GM12875 (cell line): ENCODE data around the gene YTHDF2.

Experiments used
- H3K4me3 ChIP-seq: one replicate; pipeline ENCODE4 v1.5.1; 2011; ENCODE audit warnings: low read depth, low read length, control low read depth
- TF ChIP-seq, protein P1 (sequence below): IDR thresholded peaks from 2 replicates; pipeline ENCODE4 v1.5.1; 2011; ENCODE audit warnings: low read depth, mild to moderate bottlenecking, control low read depth, inconsistent platforms, low read length, moderate library complexity, borderline replicate concordance; ENCODE audit not compliant: insufficient read depth

Gene YTHDF2

GRCh38 chr1:28803662-28804061, 66.9 kb downstream of the YTHDF2 start:
- TF ChIP-seq, protein P1, sequence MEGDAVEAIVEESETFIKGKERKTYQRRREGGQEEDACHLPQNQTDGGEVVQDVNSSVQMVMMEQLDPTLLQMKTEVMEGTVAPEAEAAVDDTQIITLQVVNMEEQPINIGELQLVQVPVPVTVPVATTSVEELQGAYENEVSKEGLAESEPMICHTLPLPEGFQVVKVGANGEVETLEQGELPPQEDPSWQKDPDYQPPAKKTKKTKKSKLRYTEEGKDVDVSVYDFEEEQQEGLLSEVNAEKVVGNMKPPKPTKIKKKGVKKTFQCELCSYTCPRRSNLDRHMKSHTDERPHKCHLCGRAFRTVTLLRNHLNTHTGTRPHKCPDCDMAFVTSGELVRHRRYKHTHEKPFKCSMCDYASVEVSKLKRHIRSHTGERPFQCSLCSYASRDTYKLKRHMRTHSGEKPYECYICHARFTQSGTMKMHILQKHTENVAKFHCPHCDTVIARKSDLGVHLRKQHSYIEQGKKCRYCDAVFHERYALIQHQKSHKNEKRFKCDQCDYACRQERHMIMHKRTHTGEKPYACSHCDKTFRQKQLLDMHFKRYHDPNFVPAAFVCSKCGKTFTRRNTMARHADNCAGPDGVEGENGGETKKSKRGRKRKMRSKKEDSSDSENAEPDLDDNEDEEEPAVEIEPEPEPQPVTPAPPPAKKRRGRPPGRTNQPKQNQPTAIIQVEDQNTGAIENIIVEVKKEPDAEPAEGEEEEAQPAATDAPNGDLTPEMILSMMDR = no peak
- no peak overlapping the region for H3K4me3 ChIP-seq

GRCh38 chr1:28804071-28804470, 67.3 kb downstream of the YTHDF2 start:
- no peak overlapping the region for H3K4me3 ChIP-seq
- TF ChIP-seq, protein P1 = no peak

DNA sequence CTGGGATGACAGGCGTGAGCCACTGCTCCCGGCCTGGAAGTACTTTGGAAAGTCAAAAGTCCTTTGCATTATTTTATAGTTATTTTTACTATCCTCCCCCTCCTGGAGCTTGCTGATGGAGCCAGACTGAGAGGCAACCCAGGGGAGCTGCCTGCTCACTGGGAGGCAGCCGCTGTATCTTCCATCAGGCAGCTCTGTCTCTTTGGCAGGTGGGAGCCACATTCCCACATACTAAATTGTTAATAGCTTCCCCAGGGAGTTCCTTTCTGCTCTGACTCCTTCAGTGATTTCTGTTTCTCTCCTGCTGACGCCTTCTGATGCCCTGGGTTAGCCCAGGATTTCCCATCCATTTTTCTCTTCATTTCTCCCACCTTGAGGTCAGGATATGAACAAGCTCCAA, 70.3 kb downstream of the YTHDF2 start:
- TF ChIP-seq, protein P1 = no peak

GRCh38 chr1:28807986-28808385, 71.2 kb downstream of the YTHDF2 start:
- TF ChIP-seq, protein P1 = no peak

More for the DNA sequence above, 70.3 kb downstream of the YTHDF2 start:
- no peak overlapping the region for H3K4me3 ChIP-seq

GRCh38 chr1:28811369-28811765, 74.6 kb downstream of the YTHDF2 start:
- no peak overlapping the region for H3K4me3 ChIP-seq
- TF ChIP-seq, protein P1 = no peak

More at GRCh38 chr1:28807986-28808385, 71.2 kb downstream of the YTHDF2 start:
- no peak overlapping the region for H3K4me3 ChIP-seq

- H3K4me3 ChIP-seq = no peak within 1 kb of the TSS
- TF ChIP-seq, protein P1 = no peak
These were observed 75.3 kb downstream of the YTHDF2 start, which contains the start of gene OPRD1 for GRCh38 chr1:28811766-28812668. Gene OPRD1, plus strand, starts transcription at chr1:28812170. Its CDS starts 214 bp downstream, at chr1:28812384.
